ENCODE data around the gene ROCK2.

- TF ChIP-seq, protein P1, sequence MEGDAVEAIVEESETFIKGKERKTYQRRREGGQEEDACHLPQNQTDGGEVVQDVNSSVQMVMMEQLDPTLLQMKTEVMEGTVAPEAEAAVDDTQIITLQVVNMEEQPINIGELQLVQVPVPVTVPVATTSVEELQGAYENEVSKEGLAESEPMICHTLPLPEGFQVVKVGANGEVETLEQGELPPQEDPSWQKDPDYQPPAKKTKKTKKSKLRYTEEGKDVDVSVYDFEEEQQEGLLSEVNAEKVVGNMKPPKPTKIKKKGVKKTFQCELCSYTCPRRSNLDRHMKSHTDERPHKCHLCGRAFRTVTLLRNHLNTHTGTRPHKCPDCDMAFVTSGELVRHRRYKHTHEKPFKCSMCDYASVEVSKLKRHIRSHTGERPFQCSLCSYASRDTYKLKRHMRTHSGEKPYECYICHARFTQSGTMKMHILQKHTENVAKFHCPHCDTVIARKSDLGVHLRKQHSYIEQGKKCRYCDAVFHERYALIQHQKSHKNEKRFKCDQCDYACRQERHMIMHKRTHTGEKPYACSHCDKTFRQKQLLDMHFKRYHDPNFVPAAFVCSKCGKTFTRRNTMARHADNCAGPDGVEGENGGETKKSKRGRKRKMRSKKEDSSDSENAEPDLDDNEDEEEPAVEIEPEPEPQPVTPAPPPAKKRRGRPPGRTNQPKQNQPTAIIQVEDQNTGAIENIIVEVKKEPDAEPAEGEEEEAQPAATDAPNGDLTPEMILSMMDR (conservative IDR thresholded peaks at IDR 0.05), result no peak
- TF ChIP-seq ZFX (IDR thresholded peaks at IDR 0.05), result no peak
Measured at GRCh38 chr2:11201969-11202368, 142.5 kb downstream of the ROCK2 start.

Measured in C4-2B (cell line).